A673 (cell line): ENCODE data around the gene F7. TPM values are rescaled to one million over a fixed set of nuclear protein-coding genes. Genes with fewer than 3 reads are reported as not detected.

Experiments
- BruUV-seq: library from RNA; stranded (reverse); fragments of 400-500 nt; replicated peaks from 2 replicates; lab custom pipeline; 2021; lab: Mats Ljungman, UMichigan
- CTCF ChIA-PET: fragments of 300-600 bp; sonication (Branson Sonifier 250); formaldehyde crosslinking; loops from one replicate; lab custom pipeline; 2022; ENCODE audit warnings: antibody characterized with exemption; lab: Charles Lee
- POLR2A ChIA-PET: fragments of 300-600 bp; sonication (Branson Sonifier 250); formaldehyde crosslinking; loops from one replicate; lab custom pipeline; 2022; ENCODE audit warnings: antibody characterized with exemption; ENCODE audit not compliant: low non-redundant PET; lab: Charles Lee
- DNase-seq: peaks from one replicate; pipeline ENCODE4 v3.0.0-alpha.2; 2015; ENCODE audit warnings: low spot score
- H3K27ac ChIP-seq: fragments of 200-600 bp; sonication (generic); 2 replicates; pipeline ENCODE4 v1.5.1; 2016; ENCODE audit warnings: mixed run types, low read depth, mild to moderate bottlenecking, mixed read lengths, antibody characterized with exemption, low read length; ENCODE audit not compliant: poor library complexity, severe bottlenecking
- H3K27me3 ChIP-seq: fragments of 200-600 bp; sonication (generic); replicated peaks from 2 replicates; pipeline ENCODE4 v1.6.1; 2017; ENCODE audit warnings: mixed run types, low read depth, mild to moderate bottlenecking, mixed read lengths, antibody characterized with exemption, low read length; ENCODE audit not compliant: insufficient read depth, poor library complexity
- H3K36me3 ChIP-seq: fragments of 200-600 bp; sonication (generic); 2 replicates; pipeline ENCODE4 v1.6.1; 2016; ENCODE audit warnings: mixed run types, mild to moderate bottlenecking, mixed read lengths, antibody characterized with exemption, low read length; ENCODE audit not compliant: insufficient read depth, poor library complexity, severe bottlenecking
- H3K4me1 ChIP-seq: fragments of 200-600 bp; sonication (generic); 2 replicates; pipeline ENCODE4 v1.6.1; 2017; ENCODE audit warnings: mixed run types, mild to moderate bottlenecking, mixed read lengths, antibody characterized with exemption, low read length; ENCODE audit not compliant: insufficient read depth, poor library complexity, severe bottlenecking
- H3K4me3 ChIP-seq: fragments of 200-600 bp; sonication (generic); 2 replicates; pipeline ENCODE4 v1.5.1; 2016; ENCODE audit warnings: low read depth, mixed run types, mild to moderate bottlenecking, mixed read lengths, low read length; ENCODE audit not compliant: poor library complexity, severe bottlenecking
- H3K9me3 ChIP-seq: fragments of 200-600 bp; sonication (generic); 2 replicates; pipeline ENCODE4 v1.6.1; 2016; ENCODE audit warnings: mixed run types, low read depth, mild to moderate bottlenecking, mixed read lengths, antibody characterized with exemption, low read length; ENCODE audit not compliant: poor library complexity, severe bottlenecking
- EZH2 ChIP-seq: fragments of 200-600 bp; sonication (generic); IDR thresholded peaks from 2 replicates; pipeline ENCODE4 v1.6.1; 2017; ENCODE audit warnings: borderline replicate concordance, low read depth, mild to moderate bottlenecking, mixed read lengths, antibody characterized with exemption, low read length; ENCODE audit not compliant: poor library complexity, severe bottlenecking
- intact Hi-C: fragments of 100-400 bp; cut with micrococcal nuclease; formaldehyde crosslinking; loops from one replicate; pipeline ENCODE4 v1.10.0; 2022; ENCODE audit not compliant: unreplicated experiment
- total RNA-seq: library from RNA; stranded (reverse); gene quantifications from 2 replicates; pipeline ENCODE4 v1.2.3, GENCODE V29; 2021
- TF ChIP-seq, protein P1 (sequence below): fragments of 300-800, 200-600 bp; sonication (generic); conservative IDR thresholded peaks from 2 replicates; pipeline ENCODE4 v1.5.1; 2017; ENCODE audit warnings: low read depth, mild to moderate bottlenecking, antibody characterized with exemption, low read length, moderate library complexity, mixed read lengths

The F7 gene
- total RNA-seq, 1 experiment from 2014 or later = not detected

DNA sequence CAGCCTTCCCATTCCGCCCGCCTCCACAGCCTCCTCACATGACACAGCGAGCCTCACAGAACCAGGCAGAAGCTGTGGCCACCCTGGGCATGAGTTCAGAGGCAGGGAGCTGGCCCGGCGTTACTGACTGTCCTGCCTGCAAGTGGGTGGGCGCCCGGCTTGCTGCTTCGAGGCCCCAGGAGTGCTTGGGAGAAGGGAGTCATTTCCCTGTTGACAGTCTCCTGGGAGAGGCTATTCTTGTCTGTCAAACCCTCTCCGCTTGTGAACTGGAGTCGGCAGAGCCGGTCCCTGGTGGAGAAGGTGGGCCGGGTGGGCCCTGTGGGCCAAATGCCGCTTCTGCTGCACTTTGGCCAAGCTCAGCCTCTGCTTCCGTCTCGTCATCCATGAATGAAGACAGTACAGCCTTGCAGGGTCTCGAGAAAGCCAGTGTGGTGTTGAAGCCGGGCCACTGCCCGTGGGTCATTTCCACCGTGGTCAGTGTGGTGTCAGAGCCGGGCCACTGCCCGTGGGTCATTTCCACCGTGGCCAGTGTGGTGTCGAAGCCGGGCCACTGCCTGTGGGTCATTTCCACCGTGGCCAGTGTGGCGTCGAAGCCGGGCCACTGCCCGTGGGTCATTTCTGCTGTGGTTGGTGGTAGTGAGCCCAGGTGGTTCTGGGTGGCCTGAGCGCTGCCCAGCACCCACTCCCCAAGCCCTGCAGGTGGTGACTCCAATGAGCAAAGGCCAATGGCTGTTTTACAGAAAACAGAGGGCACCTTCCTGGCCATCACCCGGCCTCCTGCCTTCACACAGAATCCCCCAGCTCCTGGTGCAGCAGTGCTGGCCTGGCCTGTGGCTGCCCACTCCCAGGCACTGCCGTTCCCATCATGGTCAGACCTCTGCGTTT lies 13.5 kb upstream of the F7 start:
- ChIA-PET CTCF (no interaction called here), POLR2A (no interaction called here)
- Histone ChIP-seq H3K36me3 (no peaks in the 10 kb centered on the region), H3K27me3 (no peaks in the 10 kb centered on the region), H3K9me3 (no peaks in the 10 kb centered on the region), H3K27ac (no peak overlapping the region), H3K4me1 (no peaks in the 10 kb centered on the region), H3K4me3 (no peak overlapping the region)
- intact Hi-C loops = no loop called here
- DNase-seq = no peak
- TF ChIP-seq, protein P1, sequence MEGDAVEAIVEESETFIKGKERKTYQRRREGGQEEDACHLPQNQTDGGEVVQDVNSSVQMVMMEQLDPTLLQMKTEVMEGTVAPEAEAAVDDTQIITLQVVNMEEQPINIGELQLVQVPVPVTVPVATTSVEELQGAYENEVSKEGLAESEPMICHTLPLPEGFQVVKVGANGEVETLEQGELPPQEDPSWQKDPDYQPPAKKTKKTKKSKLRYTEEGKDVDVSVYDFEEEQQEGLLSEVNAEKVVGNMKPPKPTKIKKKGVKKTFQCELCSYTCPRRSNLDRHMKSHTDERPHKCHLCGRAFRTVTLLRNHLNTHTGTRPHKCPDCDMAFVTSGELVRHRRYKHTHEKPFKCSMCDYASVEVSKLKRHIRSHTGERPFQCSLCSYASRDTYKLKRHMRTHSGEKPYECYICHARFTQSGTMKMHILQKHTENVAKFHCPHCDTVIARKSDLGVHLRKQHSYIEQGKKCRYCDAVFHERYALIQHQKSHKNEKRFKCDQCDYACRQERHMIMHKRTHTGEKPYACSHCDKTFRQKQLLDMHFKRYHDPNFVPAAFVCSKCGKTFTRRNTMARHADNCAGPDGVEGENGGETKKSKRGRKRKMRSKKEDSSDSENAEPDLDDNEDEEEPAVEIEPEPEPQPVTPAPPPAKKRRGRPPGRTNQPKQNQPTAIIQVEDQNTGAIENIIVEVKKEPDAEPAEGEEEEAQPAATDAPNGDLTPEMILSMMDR = no peak
- no peak for TF ChIP-seq EZH2
- BruUV-seq = no TSS peak

- CTCF ChIA-PET = no interaction called here
- no peak for DNase-seq
- no peaks in the 10 kb centered on the region for H3K4me1 ChIP-seq
- no peak overlapping the region for H3K27ac ChIP-seq
- TF ChIP-seq EZH2 = no peak
- H3K4me3 ChIP-seq = no peak overlapping the region
- intact Hi-C loops = no loop called here
- H3K9me3 ChIP-seq = no peaks in the 10 kb centered on the region
- no TSS peak for BruUV-seq
- H3K27me3 ChIP-seq = no peaks in the 10 kb centered on the region
- POLR2A ChIA-PET = no interaction called here
- H3K36me3 ChIP-seq = no peaks in the 10 kb centered on the region
These were observed 12.6 kb upstream of the F7 start for GRCh38 chr13:113092776-113093579.

DNA sequence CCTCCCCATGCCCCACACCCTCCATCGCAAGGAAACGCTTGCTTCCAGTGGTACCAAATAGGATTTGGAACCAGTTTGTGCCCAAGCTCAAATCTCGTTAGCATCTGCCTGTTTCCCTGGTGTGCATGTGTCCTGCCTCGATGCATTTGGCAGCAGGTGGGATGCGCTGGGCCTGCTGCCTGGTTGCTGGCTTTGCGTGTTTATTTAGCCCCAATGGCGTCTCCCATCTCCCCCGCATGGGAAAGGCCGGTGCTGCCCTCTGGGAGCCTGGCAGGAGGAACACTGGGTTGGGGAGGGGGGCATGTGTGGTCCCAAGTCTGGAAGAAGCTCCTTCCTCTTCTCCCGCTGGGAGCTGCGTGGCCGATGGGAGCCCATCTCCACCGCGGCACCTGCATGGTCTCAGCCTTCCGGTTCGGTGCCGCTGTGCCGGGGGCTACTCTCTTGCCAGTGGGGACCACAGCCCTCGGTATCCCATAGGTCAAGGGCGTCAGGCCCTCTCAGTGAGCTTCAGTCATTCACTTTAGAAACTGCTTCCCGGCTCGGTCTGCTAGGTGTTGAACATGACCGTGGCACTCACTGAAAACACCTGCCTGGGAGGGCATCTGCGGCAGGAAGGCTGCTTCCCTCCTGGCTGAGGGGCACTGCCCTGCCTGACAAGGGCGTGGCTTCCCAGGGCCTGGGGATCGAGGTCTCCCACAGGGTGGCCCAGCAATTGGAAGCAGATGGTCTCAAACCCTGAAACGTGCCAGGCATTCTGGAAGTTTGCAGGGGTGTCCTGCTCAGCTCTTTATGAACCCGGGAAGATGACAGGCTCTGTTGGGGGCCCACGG lies 11.8 kb upstream of the F7 start:
- H3K27ac ChIP-seq = no peak overlapping the region
- DNase-seq = no peak
- POLR2A ChIA-PET = no interaction called here
- no peaks in the 10 kb centered on the region for H3K27me3 ChIP-seq
- no peaks in the 10 kb centered on the region for H3K36me3 ChIP-seq
- TF ChIP-seq EZH2 = no peak
- TF ChIP-seq, protein P1 = no peak
- intact Hi-C loops = no loop called here
- H3K4me1 ChIP-seq = no peaks in the 10 kb centered on the region
- H3K9me3 ChIP-seq = no peaks in the 10 kb centered on the region
- no peak overlapping the region for H3K4me3 ChIP-seq
- BruUV-seq = no TSS peak
- CTCF ChIA-PET = no interaction called here
